Right lobe of liver (tissue), 6 donors: ENCODE measurements around the gene TROAP. TPM values are rescaled to one million over a fixed set of nuclear protein-coding genes. Genes with fewer than 3 reads are reported as not detected.
"Not testable (repeated sequence)": the region's sequence is repeated elsewhere in the genome, so short reads cannot be mapped to it uniquely, and the experiment has no call there.

Source experiments
- ATAC-seq, 4 donors: fragments of 200-7000 bp; cut with Tn5 transposase; one replicate each; pipeline ENCODE4 v1.9.1; 2020; ENCODE audit warnings: mild to moderate bottlenecking in 4 of 4, moderate library complexity in 4 of 4
- DNase-seq, 3 donors: peaks; one replicate each; pipeline ENCODE4 v3.0.0-alpha.2; 2020
- H3K27ac ChIP-seq, 3 donors: fragments of 200-600 bp; one replicate each; pipeline ENCODE4 v1.8.0; 2022
- H3K27me3 ChIP-seq, 2 donors: fragments of 200-600 bp; one replicate each; pipeline ENCODE4 v1.8.0; 2022
- H3K36me3 ChIP-seq, 4 donors: fragments of 200-600 bp; sonication (generic) in 1 of 4; one replicate each; pipeline versions ENCODE4 v1.5.1 to v1.8.0; 2017 to 2022; ENCODE audit warnings: control low read depth in 1 of 4
- H3K4me1 ChIP-seq, 4 donors: fragments of 200-600 bp; sonication (generic) in 1 of 4; one replicate each; pipeline versions ENCODE4 v1.5.1 to v1.8.0; 2017 to 2022; ENCODE audit warnings: control low read depth in 1 of 4
- H3K4me3 ChIP-seq, 3 donors: fragments of 200-600 bp; one replicate each; pipeline ENCODE4 v1.8.0; 2022
- H3K9me3 ChIP-seq, 4 donors: fragments of 200-600 bp; sonication (generic) in 1 of 4; one replicate each; pipeline versions ENCODE4 v1.5.1 to v1.8.0; 2017 to 2022; ENCODE audit warnings: control low read depth in 1 of 4
- POLR2A ChIP-seq: fragments of 450-650 bp; IDR thresholded peaks from one replicate; pipeline ENCODE4 v1.6.1; 2017; ENCODE audit warnings: antibody characterized with exemption, mild to moderate bottlenecking
- WGBS: methylation state at CpG from one replicate; pipeline ENCODE4 v1.1.6; 2018; ENCODE audit warnings: low coverage, low lambda C conversion rate; ENCODE audit not compliant: insufficient coverage; ENCODE audit errors: missing lambda C conversion rate; 5-methylcytosine and 5-hydroxymethylcytosine counted together
- intact Hi-C, 2 donors: fragments of 100-400 bp; cut with DNase I; formaldehyde crosslinking; loops; one replicate each; pipeline versions ENCODE4 v1.11.2 to v1.14.1; 2022
- total RNA-seq, 6 experiments: library from RNA; depleted of rRNA in 2 of 6; stranded (reverse); fragments of >200 nt in 2 of 6; fragmentation: NEBNext Ultra II Directional in 3 of 6; extraction: Animal tissue kit (Norgen Biotek cat#: 25700) in 3 of 6; gene quantifications; one replicate each; pipeline versions ENCODE4 v1.1.0 to v1.2.4, GENCODE V29; 2016 to 2023
- TF ChIP-seq, protein P1 (sequence below), 4 donors: fragments of 200-600 bp in 3 of 4; fragments of 450-650 bp in 1 of 4; IDR thresholded peaks; one replicate each; pipeline versions ENCODE4 v1.5.1 to v1.8.0; 2016 to 2022; ENCODE audit warnings: antibody characterized with exemption in 4 of 4, mild to moderate bottlenecking in 2 of 4
- donor health status: DM: no; HTN: yes; CAD: no.
- donor health status: DM: no; HTN: no; CAD: no.
- donor health status: DM: no; HTN: no; CAD: no.
- donor health status: DM: no; HTN: yes; CAD: no.
- donor health status: DM: no; HTN: yes; CAD: no.

Gene TROAP
- total RNA-seq, 6 experiments from 2014 or later = 0.24 to 2.6 (median 0.93) TPM

- peaks cover 0 to 21% of the 10 kb centered on the region in 2 donors for H3K27me3 ChIP-seq
- H3K4me1 ChIP-seq = peaks cover 0 to 7% (median 0%) of the 10 kb centered on the region in 4 donors
- no peaks in the 10 kb centered on the region for H3K36me3 ChIP-seq
- TF ChIP-seq, protein P1, sequence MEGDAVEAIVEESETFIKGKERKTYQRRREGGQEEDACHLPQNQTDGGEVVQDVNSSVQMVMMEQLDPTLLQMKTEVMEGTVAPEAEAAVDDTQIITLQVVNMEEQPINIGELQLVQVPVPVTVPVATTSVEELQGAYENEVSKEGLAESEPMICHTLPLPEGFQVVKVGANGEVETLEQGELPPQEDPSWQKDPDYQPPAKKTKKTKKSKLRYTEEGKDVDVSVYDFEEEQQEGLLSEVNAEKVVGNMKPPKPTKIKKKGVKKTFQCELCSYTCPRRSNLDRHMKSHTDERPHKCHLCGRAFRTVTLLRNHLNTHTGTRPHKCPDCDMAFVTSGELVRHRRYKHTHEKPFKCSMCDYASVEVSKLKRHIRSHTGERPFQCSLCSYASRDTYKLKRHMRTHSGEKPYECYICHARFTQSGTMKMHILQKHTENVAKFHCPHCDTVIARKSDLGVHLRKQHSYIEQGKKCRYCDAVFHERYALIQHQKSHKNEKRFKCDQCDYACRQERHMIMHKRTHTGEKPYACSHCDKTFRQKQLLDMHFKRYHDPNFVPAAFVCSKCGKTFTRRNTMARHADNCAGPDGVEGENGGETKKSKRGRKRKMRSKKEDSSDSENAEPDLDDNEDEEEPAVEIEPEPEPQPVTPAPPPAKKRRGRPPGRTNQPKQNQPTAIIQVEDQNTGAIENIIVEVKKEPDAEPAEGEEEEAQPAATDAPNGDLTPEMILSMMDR (IDR thresholded peaks at IDR 0.05) = no peak
- no peak for TF ChIP-seq POLR2A
- no peak for ATAC-seq
- H3K27ac ChIP-seq = no peak overlapping the region
- WGBS = 74% methylated on average over 6 of the region's 17 CpGs
- intact Hi-C loops = loop anchor here in 1 of 2 donors (10.0 kb wide), 1 partner anchor 182 kb away; no protein-coding TSS in a partner anchor
- no peaks in the 10 kb centered on the region for H3K9me3 ChIP-seq
- H3K4me3 ChIP-seq = no peak overlapping the region
- DNase-seq = peak in 1 of 3 donors; percentile 35
Measured at GRCh38 chr12:49332441-49332861, 9.4 kb downstream of the TROAP start.

DNA sequence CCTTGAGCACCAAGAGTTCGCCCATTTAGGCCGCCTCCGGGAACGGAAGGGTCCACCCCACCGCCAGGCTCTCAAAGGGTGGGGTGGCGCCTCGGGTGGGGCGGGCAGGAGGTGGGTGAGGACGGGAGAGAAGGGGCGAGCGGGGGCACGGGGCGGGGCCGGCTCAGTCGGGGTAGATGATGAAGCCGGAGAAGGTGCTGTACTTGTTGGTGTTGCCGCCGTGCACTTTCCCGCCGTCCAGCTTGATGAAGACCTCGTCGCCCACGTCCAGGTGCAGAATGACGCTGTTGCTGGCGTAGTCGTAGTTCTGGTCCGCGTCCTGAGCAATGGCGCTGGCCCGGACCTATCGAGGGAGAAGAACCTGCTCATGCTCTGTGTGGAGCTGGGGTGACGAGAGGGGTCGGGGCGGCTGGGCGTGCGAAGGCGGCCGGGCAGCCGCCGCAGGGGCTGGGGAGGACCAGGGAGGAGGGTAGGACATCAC, 9.9 kb downstream of the TROAP start:
- intact Hi-C loops = loop anchor here in 1 of 2 donors (10.0 kb wide), 1 partner anchor 182 kb away; no protein-coding TSS in a partner anchor
- peak in 1 of 3 donors; percentile 38 for DNase-seq
- TF ChIP-seq, protein P1 (IDR thresholded peaks at IDR 0.05) = no peak
- no peak for TF ChIP-seq POLR2A
- no peaks in the 10 kb centered on the region for H3K9me3 ChIP-seq
- ATAC-seq = no peak
- no peaks in the 10 kb centered on the region for H3K36me3 ChIP-seq
- 21% methylated on average over 21 of the region's 40 CpGs for WGBS
- peaks cover 0 to 7% (median 0%) of the 10 kb centered on the region in 4 donors for H3K4me1 ChIP-seq
- no peak overlapping the region for H3K4me3 ChIP-seq
- H3K27ac ChIP-seq = no peak overlapping the region
- H3K27me3 ChIP-seq = peaks cover 0 to 21% of the 10 kb centered on the region in 2 donors

DNA sequence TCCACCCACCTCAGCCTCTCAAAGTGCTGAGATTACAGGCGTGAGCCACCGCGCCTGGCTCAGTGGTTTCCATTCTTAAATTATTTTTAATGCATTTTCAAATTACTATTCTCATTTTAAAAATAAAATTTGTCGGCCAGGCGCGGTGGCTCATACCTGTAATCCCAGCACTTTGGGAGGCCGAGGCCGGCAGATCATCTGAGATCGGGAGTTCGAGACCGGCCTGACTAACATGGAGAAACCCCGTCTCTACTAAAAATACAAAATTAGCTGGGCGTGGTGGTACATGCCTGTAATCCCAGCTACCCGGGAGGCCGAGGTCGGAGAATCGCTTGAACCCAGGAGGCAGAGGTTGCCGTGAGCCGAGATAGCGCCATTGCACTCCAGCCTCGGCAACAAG, 10.7 kb downstream of the TROAP start:
- H3K9me3 ChIP-seq, ATAC-seq, H3K36me3 ChIP-seq, H3K27ac ChIP-seq, H3K4me3 ChIP-seq, H3K4me1 ChIP-seq, DNase-seq: not testable (repeated sequence)
- intact Hi-C loops = loop anchor here in 1 of 2 donors (10.0 kb wide), 1 partner anchor 181 kb away; no protein-coding TSS in a partner anchor
- H3K27me3 ChIP-seq = peaks cover 0 to 21% of the 10 kb centered on the region in 2 donors
- 34% methylated on average over 17 of the region's 21 CpGs for WGBS

- Histone ChIP-seq H3K4me3 (no peak overlapping the region), H3K27ac (no peak overlapping the region), H3K27me3 (peaks cover 0 to 21% of the 10 kb centered on the region in 2 donors), H3K4me1 (peaks cover 0 to 7% (median 0%) of the 10 kb centered on the region in 4 donors), H3K9me3 (no peaks in the 10 kb centered on the region), H3K36me3 (no peaks in the 10 kb centered on the region)
- intact Hi-C loops = loop anchor here in 1 of 2 donors (10.0 kb wide), 1 partner anchor 181 kb away; no protein-coding TSS in a partner anchor
- ATAC-seq (no peak), DNase-seq (peak in 1 of 3 donors; percentile 30)
- WGBS = 37% methylated on average over 15 of the region's 19 CpGs
- no peak for TF ChIP-seq POLR2A
- TF ChIP-seq, protein P1 (IDR thresholded peaks at IDR 0.05) = no peak
Measured at GRCh38 chr12:49334226-49334625, 11.2 kb downstream of the TROAP start.

GRCh38 chr12:49334681-49335080, 11.6 kb downstream of the TROAP start:
- no peaks in the 10 kb centered on the region for H3K36me3 ChIP-seq
- H3K27ac ChIP-seq = no peak overlapping the region
- H3K4me3 ChIP-seq = no peak overlapping the region
- no peaks in the 10 kb centered on the region for H3K9me3 ChIP-seq
- DNase-seq = peak in 1 of 3 donors; percentile 35
- peaks cover 0 to 7% (median 0%) of the 10 kb centered on the region in 4 donors for H3K4me1 ChIP-seq
- 55% methylated on average over 12 of the region's 12 CpGs for WGBS
- no peak for ATAC-seq
- TF ChIP-seq, protein P1 (IDR thresholded peaks at IDR 0.05) = no peak
- TF ChIP-seq POLR2A = no peak
- intact Hi-C loops = loop anchor here in 1 of 2 donors (10.0 kb wide), 1 partner anchor 180 kb away; no protein-coding TSS in a partner anchor
- H3K27me3 ChIP-seq = peaks cover 0 to 21% of the 10 kb centered on the region in 2 donors
